ENCODE results near the gene TNS1.

Gene TNS1

GRCh38 chr2:218041302-218042168, 38.7 kb upstream of the TNS1 start:
- no peak for TF ChIP-seq CTCF (IDR thresholded peaks at IDR 0.05; ENCODE audit: extremely low read depth, missing control alignments)
- DNase-seq (ENCODE audit: low spot score): peak; percentile 10

GRCh38 chr2:218040883-218041282, 38.1 kb upstream of the TNS1 start:
- TF ChIP-seq CTCF (IDR thresholded peaks at IDR 0.05; ENCODE audit: extremely low read depth, missing control alignments): no peak
- DNase-seq (ENCODE audit: low spot score): no peak

- no peak for DNase-seq (ENCODE audit: low spot score)
Measured at GRCh38 chr2:218039171-218039570, 36.4 kb upstream of the TNS1 start.

GRCh38 chr2:218036371-218036770, 33.6 kb upstream of the TNS1 start:
- no peak for DNase-seq (ENCODE audit: low spot score)
- TF ChIP-seq CTCF (IDR thresholded peaks at IDR 0.05; ENCODE audit: extremely low read depth, missing control alignments): no peak

More at GRCh38 chr2:218039171-218039570, 36.4 kb upstream of the TNS1 start:
- TF ChIP-seq CTCF (IDR thresholded peaks at IDR 0.05; ENCODE audit: extremely low read depth, missing control alignments): no peak

- no peak for TF ChIP-seq CTCF (IDR thresholded peaks at IDR 0.05; ENCODE audit: extremely low read depth, missing control alignments)
- no peak for DNase-seq (ENCODE audit: low spot score)
Measured at GRCh38 chr2:218035463-218036100, 32.8 kb upstream of the TNS1 start.

GRCh38 chr2:218034497-218035213, 31.9 kb upstream of the TNS1 start:
- peak; percentile 82 for DNase-seq (ENCODE audit: low spot score)
- peak; percentile 39 for TF ChIP-seq CTCF (IDR thresholded peaks at IDR 0.05; ENCODE audit: extremely low read depth, missing control alignments)
